ENCODE data around the gene FOXP1. TPM values are rescaled to one million over a fixed set of nuclear protein-coding genes. Genes with fewer than 3 reads are reported as not detected.

The FOXP1 gene
- total and polyA plus RNA-seq, 9 donors = 17.6 to 28.2 (median 20.5) TPM

DNA sequence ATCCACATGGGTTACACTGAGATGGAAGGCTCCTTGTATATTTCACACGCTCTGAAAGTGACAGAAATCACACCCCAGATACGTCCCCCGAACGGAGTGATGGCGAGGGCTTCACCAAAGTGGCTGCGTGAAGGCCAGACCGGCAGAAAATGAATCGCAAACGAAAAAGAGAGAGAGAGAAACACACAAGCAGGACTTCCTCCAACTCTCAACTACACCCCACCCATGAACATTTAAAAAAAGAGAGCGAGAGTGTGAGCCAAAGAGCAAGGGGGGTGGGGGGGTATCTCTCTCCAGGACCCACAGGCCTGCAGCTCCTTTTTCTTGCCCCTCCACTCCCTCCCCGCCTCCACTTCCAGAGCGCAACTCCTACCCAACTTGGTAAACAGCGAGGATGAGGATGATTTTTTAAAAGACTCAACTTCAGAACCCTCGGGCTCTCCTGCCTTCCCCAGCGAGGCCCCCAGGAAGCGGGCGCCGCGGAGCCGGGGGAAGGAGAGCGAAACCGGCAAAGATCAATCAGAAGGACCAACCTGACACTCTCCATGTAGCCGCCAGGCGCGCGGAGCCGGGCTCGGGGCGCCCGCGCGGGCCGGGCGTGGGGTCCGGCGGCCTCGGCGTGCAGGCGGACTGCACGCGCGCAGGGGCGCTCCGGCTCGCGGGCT, 519.1 kb downstream of the FOXP1 start:
- DNase-seq = peak; percentile 88
- Histone ChIP-seq H3K9me3 (replicated peaks; ENCODE audit: control insufficient read depth, low read depth, low read length) (no peaks in the 10 kb centered on the region), H3K4me3 (ENCODE audit: low read length) (peak overlapping the region; percentile 78), H3K27ac (ENCODE audit: low read length) (peak overlapping the region; percentile 89), H3K4me1 (ENCODE audit: control insufficient read depth, insufficient read depth, low read length) (peaks cover 18% of the 10 kb centered on the region), H3K27me3 (ENCODE audit: control insufficient read depth, insufficient read depth, low read length) (no peaks in the 10 kb centered on the region), H3K36me3 (ENCODE audit: control insufficient read depth, insufficient read depth, low read length) (no peaks in the 10 kb centered on the region)
- WGBS (ENCODE audit: insufficient coverage) = 2% methylated on average over 26 of the region's 46 CpGs

DNA sequence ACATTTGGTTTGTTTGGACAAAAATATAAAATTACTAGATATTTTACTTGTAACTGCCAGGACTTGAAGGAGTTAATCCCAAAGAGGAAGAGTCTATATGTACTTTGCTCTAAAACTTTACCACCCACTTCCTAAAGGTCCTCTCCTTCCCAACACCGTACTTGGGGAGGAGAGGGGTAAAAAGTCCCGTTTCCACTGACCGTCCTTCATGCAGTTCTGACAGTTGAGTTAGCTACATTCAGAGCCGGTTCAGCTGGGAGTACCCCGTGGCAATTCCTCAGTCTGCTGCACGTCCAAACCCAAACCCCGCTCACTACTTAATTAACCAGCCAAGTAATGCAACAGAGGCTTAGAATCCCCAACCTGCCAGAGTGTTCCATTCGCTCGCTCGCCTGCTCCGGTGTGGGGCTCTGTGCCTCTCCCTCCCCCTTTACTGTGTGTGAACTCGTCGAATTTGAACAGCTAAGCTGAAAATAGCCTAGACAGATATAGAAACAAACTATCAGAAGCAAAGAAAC, 519.7 kb downstream of the FOXP1 start:
- 10% methylated on average over 9 of the region's 13 CpGs for WGBS (ENCODE audit: insufficient coverage)
- Histone ChIP-seq H3K4me3 (ENCODE audit: low read length) (peak overlapping the region; percentile 78), H3K27ac (ENCODE audit: low read length) (peak overlapping the region; percentile 89), H3K27me3 (ENCODE audit: control insufficient read depth, insufficient read depth, low read length) (no peaks in the 10 kb centered on the region), H3K36me3 (ENCODE audit: control insufficient read depth, insufficient read depth, low read length) (no peaks in the 10 kb centered on the region), H3K4me1 (ENCODE audit: control insufficient read depth, insufficient read depth, low read length) (peaks cover 18% of the 10 kb centered on the region), H3K9me3 (replicated peaks; ENCODE audit: control insufficient read depth, low read depth, low read length) (no peaks in the 10 kb centered on the region)
- peak; percentile 68 for DNase-seq

DNA sequence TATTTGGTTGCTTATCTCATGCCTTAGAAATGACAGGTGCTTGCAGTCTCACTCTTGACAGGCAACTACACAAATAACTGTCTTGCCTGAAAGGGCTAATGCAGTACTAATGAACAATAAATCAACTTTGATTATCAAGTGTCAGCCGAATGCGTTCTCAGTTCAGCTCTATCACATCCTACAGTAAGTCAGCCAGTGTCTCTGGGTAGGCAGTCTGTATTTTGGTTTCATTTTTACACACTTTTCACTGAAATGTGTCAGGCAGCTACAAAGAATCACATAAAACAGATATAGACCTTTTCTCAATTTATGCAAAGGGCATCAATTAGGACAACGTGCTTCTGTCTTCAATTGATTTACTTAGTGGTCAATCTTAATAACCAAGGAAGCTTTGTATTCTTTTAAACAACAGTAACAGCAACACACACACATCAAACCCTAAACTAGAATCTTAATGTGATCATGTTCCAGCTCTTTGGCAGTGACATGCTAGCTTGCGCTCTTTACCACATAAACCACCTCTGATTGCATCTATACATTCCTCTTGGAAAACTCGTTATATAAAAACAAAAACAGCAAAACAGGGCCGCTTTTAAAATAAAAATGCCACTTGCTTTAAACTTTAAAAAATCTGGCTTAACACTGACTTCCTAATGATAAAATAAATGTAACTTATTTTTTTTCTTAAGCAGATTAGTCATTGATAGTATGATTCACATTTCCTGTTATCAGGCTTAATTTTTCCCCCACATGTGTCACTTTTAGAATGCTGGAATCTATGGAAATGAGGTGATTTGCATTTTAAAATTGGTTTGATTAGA, 520.4 kb downstream of the FOXP1 start:
- H3K27ac ChIP-seq (ENCODE audit: low read length) = peak overlapping the region; percentile 89
- peak; percentile 51 for DNase-seq
- no peaks in the 10 kb centered on the region for H3K36me3 ChIP-seq (ENCODE audit: control insufficient read depth, insufficient read depth, low read length)
- H3K4me3 ChIP-seq (ENCODE audit: low read length) = peak overlapping the region; percentile 78
- peaks cover 18% of the 10 kb centered on the region for H3K4me1 ChIP-seq (ENCODE audit: control insufficient read depth, insufficient read depth, low read length)
- no CpG with 5 or more reads among the region's 6 CpGs for WGBS (ENCODE audit: insufficient coverage)
- no peaks in the 10 kb centered on the region for H3K9me3 ChIP-seq (replicated peaks; ENCODE audit: control insufficient read depth, low read depth, low read length)
- H3K27me3 ChIP-seq (ENCODE audit: control insufficient read depth, insufficient read depth, low read length) = no peaks in the 10 kb centered on the region

DNA sequence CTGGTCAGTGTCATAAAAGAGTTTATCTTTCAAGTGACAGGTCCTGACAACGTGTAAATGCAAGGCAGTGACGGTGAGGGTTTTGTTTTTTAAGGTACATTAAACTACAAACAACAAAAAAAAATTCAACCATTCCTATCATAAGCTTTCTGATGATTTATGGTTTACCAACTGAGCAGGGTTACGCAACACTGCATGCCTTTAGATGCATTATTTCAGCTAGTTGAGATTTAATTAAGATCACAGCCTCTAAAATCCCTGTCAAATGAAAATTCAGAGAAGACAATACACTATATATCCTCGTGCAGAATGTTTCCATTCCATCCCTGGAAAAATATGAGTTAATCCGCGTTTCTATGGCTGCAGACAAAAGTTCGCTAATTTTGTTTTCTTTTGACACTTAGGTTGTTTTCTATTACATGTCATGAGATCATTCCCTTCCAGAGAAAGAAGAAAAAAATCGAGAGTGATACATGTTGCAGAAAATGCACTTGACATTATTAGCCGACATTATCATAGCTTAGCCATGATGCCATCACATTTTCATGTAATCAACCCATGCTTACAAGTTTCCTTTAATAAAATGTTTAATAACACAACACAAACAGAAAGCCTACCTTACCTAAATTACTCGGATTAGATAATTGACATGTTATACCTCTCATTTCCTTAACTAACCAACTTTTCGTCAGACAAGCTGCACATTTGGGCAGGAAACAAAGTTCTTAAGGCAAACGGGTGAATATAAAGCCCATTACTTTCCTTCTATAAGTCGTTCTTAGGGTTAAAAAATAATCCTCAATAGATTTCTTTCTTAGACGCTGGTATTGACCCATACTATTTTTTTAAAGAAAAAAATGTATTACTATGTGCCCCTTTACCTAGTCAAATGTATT, 521.2 kb downstream of the FOXP1 start:
- peak overlapping the region; percentile 78 for H3K4me3 ChIP-seq (ENCODE audit: low read length)
- H3K27ac ChIP-seq (ENCODE audit: low read length) = peak overlapping the region; percentile 89
- no peaks in the 10 kb centered on the region for H3K9me3 ChIP-seq (replicated peaks; ENCODE audit: control insufficient read depth, low read depth, low read length)
- peaks cover 20% of the 10 kb centered on the region for H3K4me1 ChIP-seq (ENCODE audit: control insufficient read depth, insufficient read depth, low read length)
- H3K27me3 ChIP-seq (ENCODE audit: control insufficient read depth, insufficient read depth, low read length) = no peaks in the 10 kb centered on the region
- no peaks in the 10 kb centered on the region for H3K36me3 ChIP-seq (ENCODE audit: control insufficient read depth, insufficient read depth, low read length)
- DNase-seq = no peak
- whole genome bisulfite sequencing (ENCODE audit: insufficient coverage) = 86% methylated on average over 1 of the region's 14 CpGs

DNA sequence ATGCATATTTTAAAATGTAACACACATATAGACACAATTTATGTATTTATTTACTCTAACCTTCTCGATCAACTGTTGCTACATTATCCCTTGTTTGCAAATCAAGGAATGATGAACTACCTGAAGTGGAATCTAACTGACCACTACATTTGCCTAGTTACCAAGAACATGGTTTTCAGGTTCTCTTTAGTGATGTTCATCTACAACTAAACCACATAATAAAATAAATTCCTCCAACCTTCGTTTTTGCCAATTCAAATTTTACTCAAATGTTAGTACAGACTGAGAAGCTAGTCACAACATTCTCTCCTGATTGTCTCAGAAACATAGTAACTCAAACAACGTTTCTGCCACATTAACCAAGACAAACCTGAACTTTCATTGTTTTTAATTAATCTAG, 521.9 kb downstream of the FOXP1 start:
- Histone ChIP-seq H3K4me3 (ENCODE audit: low read length) (no peak overlapping the region), H3K9me3 (replicated peaks; ENCODE audit: control insufficient read depth, low read depth, low read length) (no peaks in the 10 kb centered on the region), H3K27ac (ENCODE audit: low read length) (no peak overlapping the region), H3K4me1 (ENCODE audit: control insufficient read depth, insufficient read depth, low read length) (peaks cover 16% of the 10 kb centered on the region), H3K27me3 (ENCODE audit: control insufficient read depth, insufficient read depth, low read length) (no peaks in the 10 kb centered on the region), H3K36me3 (ENCODE audit: control insufficient read depth, insufficient read depth, low read length) (no peaks in the 10 kb centered on the region)
- no peak for DNase-seq
- WGBS (ENCODE audit: insufficient coverage) = no CpG with 5 or more reads among the region's 3 CpGs

DNA sequence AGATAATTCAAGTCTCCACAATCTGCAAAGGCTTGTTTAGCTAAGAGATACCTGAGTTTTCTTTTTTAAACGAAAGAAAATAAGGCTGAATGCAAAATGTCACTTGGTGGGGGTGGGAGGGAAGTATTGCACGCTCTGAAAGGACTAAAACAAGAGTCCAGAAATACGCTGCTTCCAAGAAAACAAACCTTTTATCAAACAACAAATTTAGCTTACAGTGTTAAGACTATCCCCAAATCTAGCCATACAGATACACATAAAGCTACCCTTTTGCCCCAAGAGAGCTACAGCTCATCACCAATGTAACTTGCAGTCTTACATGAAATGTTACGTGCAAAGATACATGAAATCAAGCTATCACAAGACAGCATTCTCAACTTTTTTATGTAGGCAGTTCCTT, 522.5 kb downstream of the FOXP1 start:
- Histone ChIP-seq H3K36me3 (ENCODE audit: control insufficient read depth, insufficient read depth, low read length) (no peaks in the 10 kb centered on the region), H3K4me3 (ENCODE audit: low read length) (no peak overlapping the region), H3K9me3 (replicated peaks; ENCODE audit: control insufficient read depth, low read depth, low read length) (no peaks in the 10 kb centered on the region), H3K4me1 (ENCODE audit: control insufficient read depth, insufficient read depth, low read length) (peaks cover 12% of the 10 kb centered on the region), H3K27ac (ENCODE audit: low read length) (no peak overlapping the region), H3K27me3 (ENCODE audit: control insufficient read depth, insufficient read depth, low read length) (no peaks in the 10 kb centered on the region)
- WGBS (ENCODE audit: insufficient coverage) = no CpG with 5 or more reads among the region's 4 CpGs
- no peak for DNase-seq

DNA sequence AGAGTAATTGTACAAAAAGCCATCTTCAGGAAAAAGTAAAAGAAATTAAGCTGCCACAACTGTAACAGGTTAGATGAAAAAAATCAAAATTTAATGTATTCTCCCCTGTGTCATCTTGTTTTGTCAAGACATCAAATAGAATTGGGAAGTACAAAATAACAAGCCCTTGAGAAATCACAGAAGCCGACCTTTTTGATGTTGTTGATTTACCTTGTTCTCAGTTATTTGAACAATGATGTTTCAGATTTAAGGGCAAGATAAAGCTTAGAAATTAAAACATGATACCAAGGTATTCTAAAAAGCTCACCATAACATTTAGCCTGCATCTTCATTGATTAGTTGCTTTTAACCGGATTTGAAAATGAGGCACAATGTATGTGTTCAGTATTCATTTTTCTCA, 523.0 kb downstream of the FOXP1 start:
- no peaks in the 10 kb centered on the region for H3K9me3 ChIP-seq (replicated peaks; ENCODE audit: control insufficient read depth, low read depth, low read length)
- no peaks in the 10 kb centered on the region for H3K36me3 ChIP-seq (ENCODE audit: control insufficient read depth, insufficient read depth, low read length)
- no peak for DNase-seq
- peaks cover 12% of the 10 kb centered on the region for H3K4me1 ChIP-seq (ENCODE audit: control insufficient read depth, insufficient read depth, low read length)
- H3K27ac ChIP-seq (ENCODE audit: low read length) = no peak overlapping the region
- H3K27me3 ChIP-seq (ENCODE audit: control insufficient read depth, insufficient read depth, low read length) = no peaks in the 10 kb centered on the region
- WGBS (ENCODE audit: insufficient coverage) = no CpG with 5 or more reads among the region's 2 CpGs
- no peak overlapping the region for H3K4me3 ChIP-seq (ENCODE audit: low read length)

DNA sequence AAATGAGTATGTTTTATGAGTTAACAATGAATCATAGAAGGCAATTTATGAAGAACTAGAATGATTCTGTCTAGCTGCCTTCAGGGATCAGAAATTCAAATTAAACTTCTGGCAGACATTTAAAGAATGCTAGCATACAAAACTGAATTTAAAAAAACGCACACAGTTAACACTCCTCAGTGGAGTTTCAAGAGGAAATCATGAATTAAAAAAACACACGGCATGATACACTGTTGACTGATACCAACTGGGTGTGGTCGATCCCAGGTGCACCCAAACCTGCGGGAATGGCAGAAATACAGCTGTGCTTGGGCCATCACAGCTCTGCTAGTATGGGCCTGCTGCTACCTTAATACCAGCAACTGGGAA, 526.0 kb downstream of the FOXP1 start:
- H3K4me1 ChIP-seq (ENCODE audit: control insufficient read depth, insufficient read depth, low read length) = peaks cover 4% of the 10 kb centered on the region
- no peaks in the 10 kb centered on the region for H3K9me3 ChIP-seq (replicated peaks; ENCODE audit: control insufficient read depth, low read depth, low read length)
- no peak overlapping the region for H3K4me3 ChIP-seq (ENCODE audit: low read length)
- no peak overlapping the region for H3K27ac ChIP-seq (ENCODE audit: low read length)
- peaks cover 4% of the 10 kb centered on the region for H3K36me3 ChIP-seq (ENCODE audit: control insufficient read depth, insufficient read depth, low read length)
- H3K27me3 ChIP-seq (ENCODE audit: control insufficient read depth, insufficient read depth, low read length) = no peaks in the 10 kb centered on the region
- WGBS (ENCODE audit: insufficient coverage) = 14% methylated on average over 2 of the region's 4 CpGs
- DNase-seq = no peak

DNA sequence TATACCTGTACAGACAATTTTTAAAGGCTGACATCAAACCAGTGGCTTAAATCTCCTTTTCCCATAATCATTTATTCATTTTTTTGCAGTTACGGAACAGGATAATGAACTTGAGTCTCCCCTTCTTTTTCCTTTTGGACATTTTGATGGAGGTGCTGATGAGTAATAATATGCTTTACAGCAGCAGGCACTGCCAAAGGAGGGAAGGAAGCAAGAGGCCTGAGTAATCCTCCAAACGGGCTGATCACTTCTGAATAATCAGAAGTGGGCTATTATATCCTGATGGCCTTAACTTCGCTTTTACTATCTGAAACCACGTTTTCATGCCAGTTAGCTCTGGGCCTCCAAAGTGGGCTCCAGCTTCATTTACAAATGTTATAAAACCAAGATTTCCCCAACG, 527.2 kb downstream of the FOXP1 start:
- peaks cover 13% of the 10 kb centered on the region for H3K36me3 ChIP-seq (ENCODE audit: control insufficient read depth, insufficient read depth, low read length)
- peaks cover 2% of the 10 kb centered on the region for H3K4me1 ChIP-seq (ENCODE audit: control insufficient read depth, insufficient read depth, low read length)
- DNase-seq = no peak
- no CpG with 5 or more reads among the region's 5 CpGs for WGBS (ENCODE audit: insufficient coverage)
- no peaks in the 10 kb centered on the region for H3K27me3 ChIP-seq (ENCODE audit: control insufficient read depth, insufficient read depth, low read length)
- H3K4me3 ChIP-seq (ENCODE audit: low read length) = no peak overlapping the region
- H3K9me3 ChIP-seq (replicated peaks; ENCODE audit: control insufficient read depth, low read depth, low read length) = no peaks in the 10 kb centered on the region
- no peak overlapping the region for H3K27ac ChIP-seq (ENCODE audit: low read length)
